Activated CD4-positive, alpha-beta T cell treated with anti-CD3 and anti-CD28 coated beads, Interleukin-2, Interleukin-6, amounts not matched to agents 100 ng/mL and 50 ng/mL, durations not matched to agents 16 hours and 8 hours (primary cell): ENCODE measurements around the gene ATG7.
"Not testable (repeated sequence)": the region's sequence is repeated elsewhere in the genome, so short reads cannot be mapped to it uniquely, and the experiment has no call there.

Source experiments
- DNase-seq: peaks from one replicate; pipeline ENCODE4 v3.0.0-alpha.2; 2020

The ATG7 gene

GRCh38 chr3:11576453-11576852 is 304.3 kb downstream of the ATG7 start:
- no peak for DNase-seq

- no peak for DNase-seq
Measured at GRCh38 chr3:11578169-11578568, 306.0 kb downstream of the ATG7 start.

DNA sequence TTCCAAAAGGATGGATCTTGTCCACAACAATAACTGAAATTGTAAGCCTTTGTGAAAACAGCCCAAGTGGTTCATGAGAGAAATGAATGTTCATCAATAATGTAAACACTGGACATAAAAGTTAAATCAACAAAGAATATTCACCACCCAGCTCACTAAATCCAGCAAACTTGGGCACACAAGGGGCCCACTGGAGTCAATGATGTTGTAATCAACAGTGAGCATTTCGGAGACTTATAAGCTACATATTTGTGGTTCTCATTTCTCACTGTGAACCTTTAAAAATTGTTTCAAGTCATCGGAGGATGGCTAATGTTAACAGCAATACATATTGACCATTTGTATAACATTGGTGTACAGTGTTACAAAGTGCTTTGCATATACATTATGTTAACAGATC is 308.4 kb downstream of the ATG7 start:
- DNase-seq, result no peak

GRCh38 chr3:11581237-11582190 is 309.3 kb downstream of the ATG7 start:
- no peak for DNase-seq

- DNase-seq, result no peak
Measured at GRCh38 chr3:11582191-11582968, 310.2 kb downstream of the ATG7 start.

- no peak for DNase-seq
Measured at GRCh38 chr3:11583235-11583634, 311.0 kb downstream of the ATG7 start.

DNA sequence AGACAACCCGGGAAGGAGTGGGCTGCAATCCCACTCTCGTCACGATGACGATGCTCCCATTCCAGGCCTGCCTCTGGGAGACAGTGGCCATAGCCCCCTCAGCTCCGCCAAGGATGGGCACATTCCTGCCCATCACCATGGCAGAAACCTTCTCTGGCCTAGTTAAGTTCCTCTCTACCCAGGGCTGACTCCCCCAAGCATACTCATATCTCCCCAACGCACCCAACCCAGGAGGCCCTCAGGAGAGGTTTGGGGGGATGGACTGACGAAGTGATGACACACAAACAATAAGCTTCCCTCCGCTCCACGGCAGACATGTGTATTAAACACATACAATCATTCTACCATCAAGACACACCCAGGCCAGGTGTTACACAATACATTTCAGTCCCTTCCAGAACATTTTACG is 311.4 kb downstream of the ATG7 start:
- DNase-seq, result no peak

DNA sequence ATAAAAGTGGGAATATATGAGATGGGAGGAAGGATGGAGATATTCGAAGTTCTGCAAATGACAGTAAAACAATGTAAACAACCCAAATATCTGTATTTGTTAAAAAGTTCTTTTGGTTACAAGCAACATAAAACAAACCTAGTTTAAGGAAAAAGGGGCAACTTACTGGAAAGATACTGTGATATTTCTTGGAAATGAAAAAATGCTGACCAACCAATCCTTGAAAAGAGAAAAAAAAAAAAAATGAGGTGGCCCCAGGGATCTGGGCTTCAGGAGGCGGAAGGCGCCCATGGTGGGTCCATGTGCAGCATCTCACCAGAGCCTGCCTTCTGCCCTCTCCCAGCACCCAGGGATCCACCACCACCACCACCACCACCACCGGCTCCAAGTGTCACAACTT is 312.4 kb downstream of the ATG7 start:
- no peak for DNase-seq

DNA sequence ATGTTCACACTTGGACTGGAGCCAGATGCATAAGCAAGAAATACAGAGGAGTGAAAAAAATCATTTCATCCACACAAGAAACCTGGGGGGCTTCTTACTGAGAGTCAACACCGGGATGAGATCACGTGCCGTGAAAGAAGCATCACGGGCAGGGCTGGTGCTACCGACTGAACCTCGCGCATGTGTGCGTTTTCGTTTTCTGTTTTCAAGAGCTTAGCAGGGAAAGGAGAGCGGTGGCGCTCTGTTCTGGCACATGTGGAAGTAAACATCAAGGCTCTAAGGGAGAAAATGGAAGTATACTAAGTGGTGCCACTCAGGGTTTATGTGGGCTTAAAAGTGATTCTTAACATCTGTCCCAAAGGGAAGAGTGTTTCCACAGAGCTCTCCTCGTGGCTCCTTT is 315.6 kb downstream of the ATG7 start:
- DNase-seq, result no peak

DNA sequence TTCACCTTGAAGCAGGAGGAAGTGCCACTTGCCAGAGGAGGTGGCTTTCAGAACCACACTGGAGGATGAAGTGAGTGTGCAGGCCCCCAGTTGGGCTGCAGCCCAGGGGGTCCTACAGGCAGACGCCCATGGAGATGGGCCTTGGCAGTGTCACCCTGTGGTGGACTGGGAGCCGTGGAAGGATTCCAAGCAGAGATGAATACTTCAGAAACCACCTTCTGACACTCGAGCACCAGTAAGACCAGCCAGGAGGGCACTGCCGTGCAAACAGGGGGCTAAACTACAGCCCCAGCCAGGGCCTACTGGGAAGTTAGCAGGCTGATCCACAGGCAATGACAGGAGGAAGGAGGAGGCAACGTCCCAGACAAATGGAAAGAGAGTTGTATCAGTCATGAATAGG is 316.1 kb downstream of the ATG7 start:
- DNase-seq, result no peak

- no peak for DNase-seq
Measured at GRCh38 chr3:11588755-11589154, 316.6 kb downstream of the ATG7 start.

DNA sequence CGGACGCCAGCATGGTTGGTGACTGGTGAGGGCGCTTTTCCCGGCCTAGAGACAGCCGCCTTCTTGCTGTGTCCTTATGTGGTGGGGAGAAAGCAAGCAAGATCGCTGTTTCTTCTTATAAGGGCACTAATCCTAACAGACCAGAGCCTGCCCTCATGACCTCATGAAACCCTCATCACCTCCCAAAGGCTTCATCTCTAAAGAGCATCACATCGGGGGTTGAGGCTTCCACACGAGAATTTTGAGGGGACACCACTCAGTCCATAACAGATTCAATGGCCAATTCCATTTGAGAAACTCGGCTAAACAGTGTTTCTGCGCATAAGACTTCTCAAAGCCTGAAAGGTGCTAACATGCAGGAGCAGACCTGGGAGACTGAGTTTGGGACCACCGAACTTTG is 317.5 kb downstream of the ATG7 start:
- no peak for DNase-seq

DNA sequence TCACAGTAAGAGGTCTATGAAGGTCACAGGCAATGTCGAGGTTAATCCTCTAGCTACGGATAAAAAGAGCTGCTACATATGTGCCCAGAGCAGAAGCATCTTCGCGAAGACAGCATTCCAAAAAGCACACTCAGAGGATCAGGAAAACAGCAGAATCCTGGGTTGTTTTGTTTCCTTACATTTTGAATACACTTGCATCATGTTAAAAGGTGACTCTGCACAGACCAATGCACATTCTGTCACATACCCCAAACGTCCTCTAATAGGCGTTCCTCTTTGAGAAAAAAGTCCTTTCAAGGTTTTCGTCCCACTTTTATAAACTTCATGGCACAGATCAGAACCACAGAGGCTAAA is 318.8 kb downstream of the ATG7 start:
- DNase-seq, result no peak

- no peak for DNase-seq
Measured at GRCh38 chr3:11591391-11592282, 319.4 kb downstream of the ATG7 start.

DNA sequence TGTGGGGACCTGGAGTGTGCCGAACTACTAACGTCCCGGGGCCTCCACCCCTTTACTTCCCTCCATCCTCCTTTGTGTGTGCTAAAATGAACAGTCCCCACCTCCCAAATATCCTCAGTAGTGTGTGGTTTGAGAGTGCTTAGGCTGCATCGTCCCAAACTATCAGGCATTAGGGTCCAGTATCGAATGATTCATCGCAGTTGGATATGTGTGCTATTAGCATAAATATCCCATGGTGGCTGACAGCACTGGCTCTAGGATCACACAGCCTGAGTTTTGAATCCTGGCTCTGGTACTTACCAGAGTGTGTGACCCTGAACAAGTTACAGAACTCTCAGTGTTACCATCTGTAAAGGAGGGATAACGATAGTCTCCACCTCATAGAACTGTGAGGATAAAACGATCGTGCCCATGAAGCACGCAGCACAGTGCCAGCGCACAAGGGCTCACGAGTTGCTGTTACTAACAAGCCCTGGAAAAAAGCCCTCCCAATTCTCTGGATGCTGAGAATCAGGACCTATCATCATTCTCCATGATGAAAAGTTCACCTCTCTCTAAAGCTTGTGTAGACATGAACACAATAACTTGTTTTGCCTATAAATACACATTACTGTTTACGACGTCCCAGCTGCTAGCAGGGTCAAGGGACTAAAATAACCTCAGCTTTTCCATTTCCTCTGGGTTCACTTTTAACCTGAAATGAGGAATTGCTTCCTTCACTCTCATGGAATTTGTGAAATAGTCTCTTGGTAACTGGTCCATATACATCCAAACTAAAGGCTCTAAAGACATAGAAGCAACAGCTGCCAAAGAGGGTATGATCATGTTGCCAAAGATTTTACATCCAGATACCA is 320.5 kb downstream of the ATG7 start:
- no peak for DNase-seq

GRCh38 chr3:11593318-11594034 is 321.3 kb downstream of the ATG7 start:
- no peak for DNase-seq

DNA sequence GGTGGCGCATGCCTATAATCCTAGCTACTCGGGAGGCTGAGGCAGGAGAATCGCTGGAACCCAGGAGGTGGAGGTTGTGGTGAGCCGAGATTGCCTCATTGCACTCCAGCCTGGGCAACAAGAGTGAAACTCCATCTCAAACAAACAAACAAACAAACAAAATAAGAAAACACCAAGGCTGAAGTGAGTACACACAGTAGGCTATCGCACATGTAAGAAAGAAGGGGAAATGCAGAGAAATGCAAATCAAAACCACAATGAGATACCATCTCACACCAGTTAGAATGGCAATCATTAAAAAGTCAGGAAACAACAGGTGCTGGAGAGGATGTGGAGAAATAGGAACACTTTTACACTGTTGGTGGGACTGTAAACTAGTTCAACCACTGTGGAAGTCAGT is 322.8 kb downstream of the ATG7 start:
- DNase-seq, result not testable (repeated sequence)

GRCh38 chr3:11596387-11596786 is 324.2 kb downstream of the ATG7 start:
- no peak for DNase-seq

GRCh38 chr3:11600501-11601282 is 328.5 kb downstream of the ATG7 start:
- DNase-seq, result no peak

GRCh38 chr3:11601446-11602238 is 329.4 kb downstream of the ATG7 start:
- DNase-seq, result peak; percentile 19
